Measurements from ENCODE around the gene DTX3. TPM values are rescaled to one million over a fixed set of nuclear protein-coding genes. Genes with fewer than 3 reads are reported as not detected.
A peak's percentile ranks its signal among the peaks of the same experiment; 100 is the strongest.

Gene DTX3
- total and polyA plus RNA-seq, 12 donors = 20.4 to 136 (median 47.6) TPM

DNA sequence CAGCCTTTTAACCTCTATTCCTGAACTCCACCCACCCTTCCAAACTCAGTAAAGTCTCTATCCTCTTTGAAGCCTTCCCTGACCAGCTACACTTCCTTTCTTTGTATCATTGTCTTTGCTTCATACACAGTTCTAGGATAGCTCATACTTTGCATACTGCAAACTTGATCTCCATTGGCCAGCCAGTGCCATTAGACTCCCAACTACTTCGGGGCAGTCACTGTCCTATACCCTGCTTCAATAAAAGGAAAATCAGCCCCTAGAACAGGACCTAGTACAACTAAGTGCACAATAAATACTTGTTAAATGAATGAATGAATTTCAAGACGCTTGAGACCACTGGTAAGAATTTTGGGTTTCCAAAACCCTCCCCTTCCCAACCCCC is 14.2 kb upstream of the DTX3 start:
- Histone ChIP-seq H3K27me3 (no peaks in the 10 kb centered on the region), H3K27ac (peak overlapping the region in 3 of 5 donors; percentile 49 to 79 (median 70)), H3K9me3 (replicated peaks in 1 of 3) (no peaks in the 10 kb centered on the region), H3K4me3 (peak overlapping the region in 2 of 4 donors; percentile 82 to 92), H3K36me3 (replicated peaks in 1 of 2) (peaks cover 0 to 1% of the 10 kb centered on the region in 2 donors), H3K4me1 (replicated peaks in 1 of 2) (peaks cover 7 to 14% of the 10 kb centered on the region in 2 donors)
- 10 to 20% (median 12%) methylated on average over 2 of the region's 2 CpGs for WGBS, 4 donors
- TF ChIP-seq, protein P1, sequence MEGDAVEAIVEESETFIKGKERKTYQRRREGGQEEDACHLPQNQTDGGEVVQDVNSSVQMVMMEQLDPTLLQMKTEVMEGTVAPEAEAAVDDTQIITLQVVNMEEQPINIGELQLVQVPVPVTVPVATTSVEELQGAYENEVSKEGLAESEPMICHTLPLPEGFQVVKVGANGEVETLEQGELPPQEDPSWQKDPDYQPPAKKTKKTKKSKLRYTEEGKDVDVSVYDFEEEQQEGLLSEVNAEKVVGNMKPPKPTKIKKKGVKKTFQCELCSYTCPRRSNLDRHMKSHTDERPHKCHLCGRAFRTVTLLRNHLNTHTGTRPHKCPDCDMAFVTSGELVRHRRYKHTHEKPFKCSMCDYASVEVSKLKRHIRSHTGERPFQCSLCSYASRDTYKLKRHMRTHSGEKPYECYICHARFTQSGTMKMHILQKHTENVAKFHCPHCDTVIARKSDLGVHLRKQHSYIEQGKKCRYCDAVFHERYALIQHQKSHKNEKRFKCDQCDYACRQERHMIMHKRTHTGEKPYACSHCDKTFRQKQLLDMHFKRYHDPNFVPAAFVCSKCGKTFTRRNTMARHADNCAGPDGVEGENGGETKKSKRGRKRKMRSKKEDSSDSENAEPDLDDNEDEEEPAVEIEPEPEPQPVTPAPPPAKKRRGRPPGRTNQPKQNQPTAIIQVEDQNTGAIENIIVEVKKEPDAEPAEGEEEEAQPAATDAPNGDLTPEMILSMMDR (IDR thresholded peaks at IDR 0.05) = no peak
- TF ChIP-seq POLR2A (IDR thresholded peaks at IDR 0.05) = no peak
- intact Hi-C loops (cut with DNase I) = no loop called here
- DNase-seq = no peak

GRCh38 chr12:57590864-57591781 is 13.5 kb upstream of the DTX3 start, which contains the start of gene PIP4K2C:
TSS of gene PIP4K2C (plus strand) at chr12:57591192. CDS start at chr12:57591290, 98 bp downstream.
- Histone ChIP-seq H3K9me3 (replicated peaks in 1 of 3) (no peaks in the 10 kb centered on the region), H3K4me1 (replicated peaks in 1 of 2) (peaks cover 7 to 14% of the 10 kb centered on the region in 2 donors), H3K36me3 (replicated peaks in 1 of 2) (peaks cover 0 to 7% of the 10 kb centered on the region in 2 donors), H3K27me3 (no peaks in the 10 kb centered on the region), H3K27ac (peak within 1 kb of the TSS in 4 of 5 donors; percentile 49 to 79 (median 66)), H3K4me3 (peak within 1 kb of the TSS; percentile 75 to 97 (median 87))
- WGBS, 4 donors = 1 to 2% (median 1%) methylated on average over 17 to 69 of the region's 69 CpGs
- peak; percentile 69 to 83 (median 80) for DNase-seq
- peak; percentile 19 to 23 for TF ChIP-seq POLR2A (IDR thresholded peaks at IDR 0.05)
- TF ChIP-seq, protein P1 (IDR thresholded peaks at IDR 0.05) = no peak
- intact Hi-C loops (cut with DNase I) = no loop called here

DNA sequence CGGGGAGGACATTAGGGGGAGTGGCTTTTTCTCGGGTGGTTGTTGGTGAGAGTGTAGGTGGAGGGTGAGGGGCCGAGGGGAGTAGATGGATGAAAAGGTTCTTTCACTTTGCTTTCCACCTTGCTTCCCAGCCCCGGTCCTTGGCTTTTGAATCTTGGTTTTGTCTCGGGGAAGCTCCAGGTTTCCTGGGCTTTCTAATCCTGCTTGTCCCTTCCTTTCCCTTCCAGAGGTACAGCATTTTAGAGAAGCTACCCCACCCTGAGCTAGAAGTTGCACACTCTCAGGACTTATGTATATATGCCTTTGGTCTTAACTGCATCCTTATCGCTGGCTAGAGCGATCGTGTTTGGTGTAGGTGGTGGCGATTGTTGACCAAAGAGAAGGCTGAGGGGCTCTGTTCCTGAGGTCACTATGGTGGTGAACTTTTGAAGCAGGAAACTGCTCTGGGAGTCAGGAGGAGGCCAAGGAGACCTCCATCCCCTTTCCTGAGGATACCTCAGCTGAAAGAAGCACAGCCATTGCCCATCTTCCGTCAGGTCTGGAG is 12.8 kb upstream of the DTX3 start:
- Histone ChIP-seq H3K27me3 (no peaks in the 10 kb centered on the region), H3K4me3 (peak overlapping the region; percentile 75 to 97 (median 87)), H3K36me3 (replicated peaks in 1 of 2) (peaks cover 0 to 7% of the 10 kb centered on the region in 2 donors), H3K4me1 (replicated peaks in 1 of 2) (peaks cover 7 to 14% of the 10 kb centered on the region in 2 donors), H3K27ac (peak overlapping the region in 1 of 5 donors; percentile 49), H3K9me3 (replicated peaks in 1 of 3) (no peaks in the 10 kb centered on the region)
- intact Hi-C loops (cut with DNase I) = no loop called here
- WGBS, 4 donors = 40 to 51% (median 46%) methylated on average over 10 of the region's 10 CpGs
- no peak for TF ChIP-seq POLR2A (IDR thresholded peaks at IDR 0.05)
- TF ChIP-seq, protein P1 (IDR thresholded peaks at IDR 0.05) = no peak
- DNase-seq = no peak

DNA sequence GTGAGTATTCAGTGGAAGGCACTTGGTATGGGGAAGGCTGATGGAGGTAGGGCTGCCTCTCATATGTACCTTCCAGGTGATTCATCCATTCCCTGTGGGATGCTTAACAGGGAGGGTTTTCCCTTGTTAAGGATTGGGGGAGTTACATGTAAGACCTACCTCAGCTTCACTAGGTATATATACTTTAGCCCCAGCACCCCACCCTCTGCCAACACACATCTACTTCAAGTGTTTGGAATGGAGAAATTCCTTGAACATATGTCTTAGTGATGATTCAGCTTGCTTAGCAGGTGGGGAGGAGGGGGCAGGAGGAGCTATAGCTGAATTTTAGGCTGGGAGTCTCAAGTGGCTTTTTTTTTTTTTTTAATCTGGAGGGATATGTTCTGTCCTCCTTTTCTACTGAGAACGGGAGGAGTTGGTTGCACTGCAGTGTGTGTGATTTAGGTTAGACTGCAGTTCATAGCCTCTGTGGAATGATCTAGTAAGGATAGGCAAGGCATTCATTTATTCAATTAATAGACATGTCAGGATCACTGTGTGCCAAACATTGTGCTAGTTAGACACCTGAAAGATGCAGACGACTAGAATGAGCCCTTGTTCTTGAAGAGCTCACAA is 12.0 kb upstream of the DTX3 start:
- Histone ChIP-seq H3K27me3 (no peaks in the 10 kb centered on the region), H3K9me3 (replicated peaks in 1 of 3) (no peaks in the 10 kb centered on the region), H3K4me3 (no peak overlapping the region), H3K4me1 (replicated peaks in 1 of 2) (peaks cover 7 to 14% of the 10 kb centered on the region in 2 donors), H3K27ac (no peak overlapping the region), H3K36me3 (replicated peaks in 1 of 2) (peaks cover 0 to 9% of the 10 kb centered on the region in 2 donors)
- no peak for DNase-seq
- no peak for TF ChIP-seq POLR2A (IDR thresholded peaks at IDR 0.05)
- intact Hi-C loops (cut with DNase I) = no loop called here
- 75 to 85% (median 76%) methylated on average over 2 of the region's 2 CpGs for WGBS, 4 donors

Data from adrenal gland (tissue), 12 donors.